Limb (tissue), 2 donors: Measurements from ENCODE around the gene TMEM131.
"Not testable (repeated sequence)": the region's sequence is repeated elsewhere in the genome, so short reads cannot be mapped to it uniquely, and the experiment has no call there.

ENCODE experiments used
- DNase-seq, 2 donors: peaks; one replicate each; pipeline ENCODE4 v3.0.0-alpha.2; 2016; ENCODE audit errors: extremely low spot score in 2 of 2

TMEM131 gene

DNA sequence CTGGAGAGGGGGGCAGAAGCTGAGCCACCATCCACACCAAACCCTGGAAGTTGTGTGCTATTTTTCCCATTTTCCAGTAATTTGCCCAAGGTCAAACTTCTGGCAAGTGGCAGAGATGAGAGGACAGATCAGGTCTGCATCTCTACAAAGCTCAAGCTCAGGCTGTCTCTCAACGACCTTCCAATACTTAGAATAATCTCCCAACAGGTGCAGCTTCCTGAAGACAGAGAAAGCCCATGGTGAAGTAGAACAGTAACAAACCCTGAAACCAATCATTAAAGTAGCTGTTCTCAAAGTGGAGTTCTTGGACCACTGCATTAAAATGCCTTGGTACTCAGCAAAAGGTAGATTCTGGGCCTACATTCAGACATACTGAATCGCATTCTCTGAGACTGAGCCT lies 37.6 kb downstream of the TMEM131 start:
- no peak for DNase-seq

GRCh38 chr2:97957432-97958183 lies 38.1 kb downstream of the TMEM131 start:
- DNase-seq: no peak

GRCh38 chr2:97956753-97957152 lies 39.0 kb downstream of the TMEM131 start:
- not testable (repeated sequence) for DNase-seq

DNA sequence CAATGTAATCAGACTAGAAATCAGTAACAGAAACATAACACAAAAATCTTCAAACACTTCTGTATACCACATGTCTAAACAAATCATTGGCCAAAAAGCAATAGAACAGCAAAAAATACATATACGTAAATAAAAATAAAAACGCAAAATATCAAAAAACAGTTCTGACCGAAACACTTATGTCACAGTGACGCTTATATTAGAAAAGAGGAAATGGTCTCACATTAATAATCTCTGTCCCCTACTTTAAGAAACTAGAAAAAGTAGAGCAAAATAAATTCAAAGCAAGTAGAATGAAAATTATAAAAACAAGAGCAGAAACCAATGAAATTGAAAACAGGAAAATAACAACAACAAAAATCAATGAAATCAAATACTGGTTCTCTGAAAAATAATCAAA lies 41.9 kb downstream of the TMEM131 start:
- DNase-seq: no peak

- no peak for DNase-seq
Measured at GRCh38 chr2:97952357-97952756, 43.4 kb downstream of the TMEM131 start.

DNA sequence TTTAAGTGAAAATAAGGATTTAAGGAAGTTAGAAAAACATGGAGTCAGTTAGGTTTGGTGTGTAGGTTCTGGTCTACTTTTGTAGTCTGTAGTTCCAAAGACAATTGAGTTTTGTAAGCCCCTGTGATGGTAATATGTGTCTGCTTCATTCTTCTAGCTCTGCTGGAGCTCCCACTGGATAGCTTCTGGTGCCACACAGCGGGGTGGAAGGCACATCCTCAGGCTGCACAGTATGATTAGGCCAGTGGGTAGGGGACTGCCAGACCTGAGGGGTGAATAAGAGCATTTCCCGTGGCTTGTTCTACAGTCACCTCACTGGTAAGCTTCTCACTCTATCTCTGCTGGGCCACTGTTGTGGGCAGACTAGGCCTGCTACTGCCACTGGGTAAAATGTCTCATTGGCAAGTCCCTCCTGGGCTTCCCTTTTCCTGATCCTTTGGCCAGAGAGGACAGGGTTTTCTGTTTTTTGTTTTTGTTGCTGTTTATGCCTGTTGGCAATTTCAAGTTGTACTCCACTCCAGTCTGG lies 44.5 kb downstream of the TMEM131 start:
- DNase-seq: no peak

GRCh38 chr2:97950329-97951154 lies 45.2 kb downstream of the TMEM131 start:
- no peak for DNase-seq

DNA sequence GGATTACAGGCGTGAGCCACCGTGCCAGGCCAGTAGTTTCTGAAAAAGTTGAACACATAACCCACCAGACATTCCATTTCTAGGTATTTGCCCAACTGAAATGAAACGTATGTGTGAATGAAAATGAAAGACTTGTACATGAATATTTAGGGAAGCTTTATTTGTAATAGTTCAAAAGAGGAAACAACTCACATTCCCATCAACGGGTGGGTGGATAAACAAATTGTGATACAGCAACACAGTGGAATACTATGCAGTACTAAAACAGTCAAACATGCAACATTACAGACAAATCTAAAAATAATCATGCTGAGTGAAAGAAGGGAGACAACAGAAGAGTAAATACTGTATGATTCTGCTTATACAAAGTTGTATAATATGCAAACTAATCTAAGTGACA lies 46.8 kb downstream of the TMEM131 start:
- DNase-seq: no peak

DNA sequence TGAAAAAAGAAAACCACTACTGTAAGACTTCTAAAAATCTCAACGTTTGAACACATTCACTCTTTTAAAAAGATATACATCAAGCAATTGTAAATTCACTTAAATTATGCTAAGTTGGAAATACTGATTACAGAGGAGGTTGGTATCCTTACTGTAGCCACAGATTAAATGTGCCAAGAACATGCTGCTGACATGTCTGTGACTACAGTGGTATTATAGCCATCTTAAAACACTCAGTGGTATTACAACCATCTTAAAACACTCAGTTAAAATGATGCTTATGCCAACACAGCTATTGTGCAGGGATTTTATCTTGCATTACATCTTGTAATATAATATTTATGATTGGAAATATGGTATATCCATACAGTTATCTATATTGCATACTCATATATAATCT lies 50.0 kb downstream of the TMEM131 start:
- DNase-seq: no peak

DNA sequence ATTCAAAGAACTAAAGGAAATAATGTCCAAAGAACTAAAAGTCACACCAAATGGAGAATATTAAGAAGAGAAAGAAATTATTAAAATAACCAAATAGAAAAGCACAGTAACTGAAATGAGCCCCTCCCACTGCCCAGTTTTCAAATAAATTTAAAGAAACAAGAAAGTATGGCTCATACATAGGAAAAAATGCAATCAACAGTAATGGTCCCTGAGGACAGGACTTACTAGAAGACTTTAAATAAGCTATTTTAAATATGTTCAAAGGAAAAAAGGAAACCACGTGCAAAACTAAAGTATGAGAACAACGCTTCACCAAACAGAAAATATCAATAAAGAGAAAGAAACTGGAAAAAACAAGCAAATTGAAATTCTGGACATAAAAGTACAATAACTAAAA lies 58.9 kb downstream of the TMEM131 start:
- DNase-seq: no peak

GRCh38 chr2:97936199-97936598 lies 59.5 kb downstream of the TMEM131 start:
- no peak for DNase-seq

GRCh38 chr2:97935719-97936161 lies 60.0 kb downstream of the TMEM131 start:
- DNase-seq: peak in 1 of 2 donors; percentile 39

GRCh38 chr2:97932975-97933662 lies 62.6 kb downstream of the TMEM131 start:
- no peak for DNase-seq

GRCh38 chr2:97931858-97932225 lies 63.9 kb downstream of the TMEM131 start:
- DNase-seq: no peak

DNA sequence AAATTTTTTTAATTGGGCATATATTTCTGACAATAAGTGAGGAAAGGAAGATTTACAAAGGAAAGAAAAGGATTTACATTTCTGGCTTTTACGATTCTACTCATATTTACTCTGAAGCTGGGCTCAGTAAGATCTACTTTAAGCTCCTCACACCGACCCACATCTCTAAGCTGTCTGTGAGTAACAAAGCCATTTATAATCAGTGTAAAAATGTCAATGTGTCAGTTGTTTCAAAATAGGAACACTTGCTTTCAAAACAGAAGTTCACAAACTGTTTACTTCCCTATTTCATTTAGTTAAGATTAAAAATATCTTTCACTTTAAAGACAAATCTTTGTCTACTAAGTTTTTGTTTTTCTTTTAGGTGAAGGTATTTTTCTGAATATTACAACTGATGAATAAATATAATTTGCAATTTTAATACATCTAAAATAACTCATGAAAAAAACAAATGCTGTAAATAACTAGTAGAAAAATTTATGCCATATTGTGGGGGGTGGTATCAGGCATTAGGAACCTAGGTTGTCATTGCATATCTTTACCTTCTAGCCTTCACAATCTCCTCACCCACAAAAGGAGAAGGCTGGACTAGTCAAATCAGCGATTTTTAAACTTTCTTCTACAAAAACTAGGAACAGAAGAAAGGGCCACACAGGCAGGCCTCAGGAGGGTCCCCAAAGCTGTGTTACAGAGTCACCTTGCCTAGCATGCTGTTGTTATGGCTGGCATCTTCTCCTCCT lies 64.5 kb downstream of the TMEM131 start:
- DNase-seq: no peak

DNA sequence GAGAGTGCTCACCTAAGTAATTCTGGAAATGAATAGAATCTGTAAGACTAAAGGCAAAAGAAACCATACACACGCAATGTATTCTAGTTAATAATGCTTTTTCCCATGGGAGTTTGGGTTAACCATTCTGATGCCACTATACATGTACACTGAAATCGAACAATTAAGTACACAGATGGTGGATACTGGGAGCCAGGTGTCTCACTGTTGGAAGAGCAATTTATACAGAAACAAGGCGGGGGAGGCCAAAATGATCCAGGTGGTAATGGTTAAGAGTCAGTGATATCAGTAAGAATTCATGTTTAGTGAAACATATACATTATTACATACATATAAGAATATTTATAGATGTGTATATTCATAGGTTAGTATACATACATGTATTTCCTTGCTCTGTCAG lies 67.2 kb downstream of the TMEM131 start:
- no peak for DNase-seq

DNA sequence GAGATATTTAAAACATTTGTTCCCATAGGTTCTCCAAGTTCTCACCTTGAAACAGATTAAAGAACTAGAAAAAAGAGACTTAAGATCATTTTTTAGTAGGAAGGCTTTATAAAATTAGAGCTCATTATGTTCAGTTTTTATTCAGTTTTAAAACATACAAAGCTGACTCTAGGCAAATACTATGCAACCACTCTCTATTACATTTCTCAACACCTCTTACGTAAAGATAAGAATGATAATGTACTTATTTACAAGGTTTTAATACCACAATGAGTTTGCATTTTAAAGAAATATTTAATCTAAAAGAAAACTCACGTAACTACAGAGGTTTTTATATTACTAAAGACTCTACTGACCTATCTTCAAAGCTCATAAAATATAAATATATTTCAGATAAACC lies 68.8 kb downstream of the TMEM131 start:
- no peak for DNase-seq

DNA sequence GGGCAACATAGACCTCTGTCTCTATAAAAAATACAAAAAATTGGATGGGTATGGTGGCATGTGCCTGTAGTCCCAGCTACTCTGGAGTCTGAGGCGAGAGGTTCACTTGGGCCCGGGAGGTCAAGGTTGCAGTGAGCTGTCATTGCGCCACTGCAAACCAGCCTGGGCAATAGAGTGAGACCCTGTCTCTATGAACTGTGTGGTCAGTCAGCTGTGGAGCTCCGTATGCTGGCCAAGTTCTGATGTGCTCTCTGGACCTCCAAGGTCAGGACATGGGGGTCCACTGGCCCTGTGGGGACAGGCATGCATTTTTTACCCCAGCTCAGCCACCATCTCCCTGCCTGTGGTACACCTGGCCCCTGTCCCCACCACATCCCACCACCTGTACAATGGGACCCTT lies 71.6 kb downstream of the TMEM131 start:
- no peak for DNase-seq

DNA sequence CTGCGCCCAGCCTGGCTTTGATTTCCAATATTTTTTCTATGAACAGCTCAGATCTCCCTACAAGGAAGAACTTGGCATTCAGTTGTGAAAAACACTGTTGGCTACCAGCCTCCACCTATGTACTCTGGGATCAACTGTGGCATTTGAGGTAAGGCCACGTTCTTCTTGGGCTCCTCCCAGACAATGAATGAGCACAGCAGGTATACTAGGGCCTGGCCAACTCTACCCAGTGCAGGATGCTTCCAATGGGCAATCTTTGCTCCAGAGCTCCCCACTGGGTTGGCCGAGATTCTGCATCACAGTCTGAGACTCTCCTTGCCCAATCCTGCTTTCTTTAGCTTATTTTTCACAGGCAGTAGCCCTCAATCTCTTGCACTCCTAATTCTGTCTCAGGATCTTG lies 75.9 kb downstream of the TMEM131 start:
- DNase-seq: no peak

DNA sequence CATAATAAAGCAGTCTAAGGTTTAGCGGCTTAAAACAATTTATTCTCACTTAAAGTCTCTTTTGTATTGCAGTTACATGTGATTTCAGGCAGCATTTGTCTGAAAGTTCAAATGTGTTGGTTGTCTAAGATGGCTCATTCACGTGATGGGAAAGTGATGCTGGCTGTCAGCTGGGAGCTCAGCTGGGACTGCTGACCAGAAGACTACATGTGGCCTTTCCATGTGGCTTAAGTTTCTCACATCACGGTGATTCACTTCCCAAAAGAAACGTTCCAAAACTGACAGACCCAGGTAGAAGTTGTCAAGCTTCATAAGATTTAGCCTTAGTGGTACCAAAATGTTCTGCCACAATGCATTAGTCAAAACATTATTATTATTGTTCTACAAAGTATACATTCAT lies 76.9 kb downstream of the TMEM131 start:
- DNase-seq: no peak

- DNase-seq: not testable (repeated sequence)
Measured at GRCh38 chr2:97917668-97918067, 78.1 kb downstream of the TMEM131 start.
